Immature natural killer cell (primary cell): Measurements from ENCODE around the gene NR3C2. TPM values are rescaled to one million over a fixed set of nuclear protein-coding genes. Genes with fewer than 3 reads are reported as not detected.
"Not testable (repeated sequence)": the region's sequence is repeated elsewhere in the genome, so short reads cannot be mapped to it uniquely, and the experiment has no call there.

ENCODE experiments used
- DNase-seq, 3 donors: peaks; one replicate each; pipeline ENCODE4 v3.0.0; 2022; ENCODE audit warnings: mixed read lengths in 1 of 3
- H3K27ac Mint-ChIP-seq, 6 donors: one replicate each; pipeline ENCODE4 v1.8.0; 2020; ENCODE audit warnings: mixed read lengths in 6 of 6, mild to moderate bottlenecking in 5 of 6, inconsistent platforms in 4 of 6, moderate library complexity in 3 of 6
- H3K27me3 Mint-ChIP-seq, 3 donors: one replicate each; pipeline ENCODE4 v1.8.0; 2020 to 2021; ENCODE audit warnings: low read depth in 3 of 3, mild to moderate bottlenecking in 3 of 3, mixed read lengths in 3 of 3, moderate library complexity in 3 of 3, inconsistent platforms in 1 of 3
- H3K36me3 Mint-ChIP-seq, 3 donors: one replicate each; pipeline ENCODE4 v1.8.0; 2020; ENCODE audit warnings: mixed read lengths in 3 of 3, inconsistent platforms in 2 of 3, mild to moderate bottlenecking in 2 of 3
- H3K4me1 Mint-ChIP-seq, 2 donors: one replicate each; pipeline ENCODE4 v1.8.0; 2020; ENCODE audit warnings: inconsistent platforms in 2 of 2, mild to moderate bottlenecking in 2 of 2, mixed read lengths in 2 of 2, moderate library complexity in 1 of 2
- H3K4me3 Mint-ChIP-seq, 5 donors: one replicate each; pipeline ENCODE4 v1.8.0; 2020; ENCODE audit warnings: mild to moderate bottlenecking in 5 of 5, mixed read lengths in 5 of 5, inconsistent platforms in 3 of 5, moderate library complexity in 3 of 5
- H3K9me3 Mint-ChIP-seq, 6 donors: one replicate each; pipeline ENCODE4 v1.8.0; 2020; ENCODE audit warnings: mild to moderate bottlenecking in 6 of 6, mixed read lengths in 6 of 6, inconsistent platforms in 4 of 6, moderate library complexity in 3 of 6
- polyA plus RNA-seq, 3 donors: library from polyadenylated mRNA; unstranded; fragments of 300-500 nt; fragmentation: Illumina TruSeq; gene quantifications; one replicate each; pipeline ENCODE4 v1.2.3, GENCODE V29; 2021

The NR3C2 gene
- polyA plus RNA-seq, 3 donors from 2014 or later, result 1.0 to 1.2 (median 1.1) TPM

- Mint-ChIP-seq H3K4me1 (no peaks in the 10 kb centered on the region), H3K27ac (peak overlapping the region in 1 of 6 donors; percentile 17), H3K9me3 (no peaks in the 10 kb centered on the region), H3K36me3 (peaks cover 0 to 5% (median 0%) of the 10 kb centered on the region in 3 donors), H3K27me3 (peaks cover 0 to 4% (median 2%) of the 10 kb centered on the region in 3 donors), H3K4me3 (no peak overlapping the region)
- no peak for DNase-seq
Measured at GRCh38 chr4:148154769-148155168, 287.4 kb downstream of the NR3C2 start.

GRCh38 chr4:148152868-148153625 is 289.2 kb downstream of the NR3C2 start:
- H3K36me3 Mint-ChIP-seq, result peaks cover 0 to 5% (median 0%) of the 10 kb centered on the region in 3 donors
- no peak overlapping the region for H3K4me3 Mint-ChIP-seq
- H3K4me1 Mint-ChIP-seq, result no peaks in the 10 kb centered on the region
- no peak for DNase-seq
- no peaks in the 10 kb centered on the region for H3K9me3 Mint-ChIP-seq
- H3K27ac Mint-ChIP-seq, result no peak overlapping the region
- H3K27me3 Mint-ChIP-seq, result peaks cover 0 to 2% (median 0%) of the 10 kb centered on the region in 3 donors

- Mint-ChIP-seq H3K27me3 (peaks cover 0 to 2% (median 2%) of the 10 kb centered on the region in 3 donors), H3K4me1 (no peaks in the 10 kb centered on the region), H3K9me3 (no peaks in the 10 kb centered on the region), H3K4me3 (no peak overlapping the region), H3K27ac (no peak overlapping the region), H3K36me3 (peaks cover 0 to 9% (median 0%) of the 10 kb centered on the region in 3 donors)
- DNase-seq, result no peak
Measured at GRCh38 chr4:148151806-148152205, 290.4 kb downstream of the NR3C2 start.

GRCh38 chr4:148145475-148145874 is 296.7 kb downstream of the NR3C2 start:
- no peak overlapping the region for H3K4me3 Mint-ChIP-seq
- H3K9me3 Mint-ChIP-seq, result no peaks in the 10 kb centered on the region
- no peak overlapping the region for H3K27ac Mint-ChIP-seq
- peaks cover 0 to 2% (median 0%) of the 10 kb centered on the region in 3 donors for H3K27me3 Mint-ChIP-seq
- no peak for DNase-seq
- peaks cover 0 to 4% (median 0%) of the 10 kb centered on the region in 3 donors for H3K36me3 Mint-ChIP-seq
- H3K4me1 Mint-ChIP-seq, result no peaks in the 10 kb centered on the region

- no peak overlapping the region for H3K27ac Mint-ChIP-seq
- no peak for DNase-seq
- H3K4me1 Mint-ChIP-seq, result no peaks in the 10 kb centered on the region
- H3K9me3 Mint-ChIP-seq, result no peaks in the 10 kb centered on the region
- no peak overlapping the region for H3K4me3 Mint-ChIP-seq
- peaks cover 0 to 2% (median 0%) of the 10 kb centered on the region in 3 donors for H3K27me3 Mint-ChIP-seq
- H3K36me3 Mint-ChIP-seq, result peaks cover 0 to 4% (median 0%) of the 10 kb centered on the region in 3 donors
Measured at GRCh38 chr4:148143174-148143573, 299.0 kb downstream of the NR3C2 start.

- H3K4me1 Mint-ChIP-seq, result no peaks in the 10 kb centered on the region
- no peaks in the 10 kb centered on the region for H3K9me3 Mint-ChIP-seq
- H3K36me3 Mint-ChIP-seq, result no peaks in the 10 kb centered on the region
- DNase-seq, result no peak
- no peak overlapping the region for H3K4me3 Mint-ChIP-seq
- no peaks in the 10 kb centered on the region for H3K27me3 Mint-ChIP-seq
- H3K27ac Mint-ChIP-seq, result no peak overlapping the region
Measured at GRCh38 chr4:148141501-148141900, 300.7 kb downstream of the NR3C2 start.

GRCh38 chr4:148126825-148127224 is 315.4 kb downstream of the NR3C2 start:
- Mint-ChIP-seq H3K36me3 (peaks cover 10 to 22% (median 14%) of the 10 kb centered on the region in 3 donors), H3K4me3 (no peak overlapping the region), H3K9me3 (peaks cover 8 to 33% (median 20%) of the 10 kb centered on the region in 6 donors), H3K27ac (no peak overlapping the region), H3K4me1 (no peaks in the 10 kb centered on the region), H3K27me3 (peaks cover 0 to 5% (median 3%) of the 10 kb centered on the region in 3 donors)
- no peak for DNase-seq

- DNase-seq, result no peak
- Mint-ChIP-seq H3K27me3 (peaks cover 0 to 5% (median 3%) of the 10 kb centered on the region in 3 donors), H3K9me3 (peaks cover 8 to 33% (median 20%) of the 10 kb centered on the region in 6 donors), H3K27ac (no peak overlapping the region), H3K4me1 (no peaks in the 10 kb centered on the region), H3K4me3 (no peak overlapping the region), H3K36me3 (peaks cover 10 to 22% (median 18%) of the 10 kb centered on the region in 3 donors)
Measured at GRCh38 chr4:148124512-148124911, 317.7 kb downstream of the NR3C2 start.

GRCh38 chr4:148123161-148123560 is 319.1 kb downstream of the NR3C2 start:
- Mint-ChIP-seq H3K27ac (peak overlapping the region in 1 of 6 donors; percentile 36), H3K9me3 (peaks cover 8 to 33% (median 20%) of the 10 kb centered on the region in 6 donors), H3K36me3 (peaks cover 7 to 18% (median 17%) of the 10 kb centered on the region in 3 donors)
- H3K4me3 Mint-ChIP-seq, H3K4me1 Mint-ChIP-seq, H3K27me3 Mint-ChIP-seq, DNase-seq: not testable (repeated sequence)

- Mint-ChIP-seq H3K27ac (no peak overlapping the region), H3K36me3 (peaks cover 7 to 18% (median 13%) of the 10 kb centered on the region in 3 donors), H3K9me3 (peaks cover 8 to 29% (median 17%) of the 10 kb centered on the region in 6 donors), H3K4me1 (no peaks in the 10 kb centered on the region), H3K27me3 (peaks cover 0 to 3% (median 2%) of the 10 kb centered on the region in 3 donors), H3K4me3 (no peak overlapping the region)
- DNase-seq, result no peak
Measured at GRCh38 chr4:148120216-148120615, 322.0 kb downstream of the NR3C2 start.

GRCh38 chr4:148118633-148119032 is 323.6 kb downstream of the NR3C2 start:
- Mint-ChIP-seq H3K4me1 (no peaks in the 10 kb centered on the region), H3K9me3 (peaks cover 2 to 13% (median 7%) of the 10 kb centered on the region in 6 donors), H3K4me3 (no peak overlapping the region), H3K36me3 (peaks cover 5 to 12% (median 7%) of the 10 kb centered on the region in 3 donors), H3K27ac (no peak overlapping the region), H3K27me3 (peaks cover under 1 to 4% (median 2%) of the 10 kb centered on the region in 3 donors)
- DNase-seq, result no peak

- H3K27ac Mint-ChIP-seq, result no peak overlapping the region
- H3K27me3 Mint-ChIP-seq, result peaks cover under 1 to 3% (median 1%) of the 10 kb centered on the region in 3 donors
- peaks cover 2 to 9% (median 3%) of the 10 kb centered on the region in 6 donors for H3K9me3 Mint-ChIP-seq
- H3K4me3 Mint-ChIP-seq, result no peak overlapping the region
- H3K36me3 Mint-ChIP-seq, result peaks cover 2 to 11% (median 4%) of the 10 kb centered on the region in 3 donors
- DNase-seq, result no peak
- no peaks in the 10 kb centered on the region for H3K4me1 Mint-ChIP-seq
Measured at GRCh38 chr4:148118179-148118578, 324.0 kb downstream of the NR3C2 start.

- H3K4me1 Mint-ChIP-seq, result no peaks in the 10 kb centered on the region
- no peak for DNase-seq
Measured at GRCh38 chr4:148116969-148117368, 325.2 kb downstream of the NR3C2 start.

GRCh38 chr4:148116264-148116663 is 325.9 kb downstream of the NR3C2 start:
- no peaks in the 10 kb centered on the region for H3K9me3 Mint-ChIP-seq
- DNase-seq, result no peak
- no peak overlapping the region for H3K4me3 Mint-ChIP-seq
- peaks cover 0 to 3% (median 1%) of the 10 kb centered on the region in 3 donors for H3K27me3 Mint-ChIP-seq
- H3K27ac Mint-ChIP-seq, result no peak overlapping the region
- peaks cover 0 to 9% (median 5%) of the 10 kb centered on the region in 3 donors for H3K36me3 Mint-ChIP-seq
- H3K4me1 Mint-ChIP-seq, result no peaks in the 10 kb centered on the region

More at GRCh38 chr4:148116969-148117368, 325.2 kb downstream of the NR3C2 start:
- peaks cover 0 to 3% (median 0%) of the 10 kb centered on the region in 6 donors for H3K9me3 Mint-ChIP-seq
- H3K27me3 Mint-ChIP-seq, result peaks cover 0 to 3% (median 1%) of the 10 kb centered on the region in 3 donors
- no peak overlapping the region for H3K4me3 Mint-ChIP-seq
- peaks cover 0 to 9% (median 0%) of the 10 kb centered on the region in 3 donors for H3K36me3 Mint-ChIP-seq
- H3K27ac Mint-ChIP-seq, result no peak overlapping the region
